ENCODE data around the gene LRRC32.

The LRRC32 gene

DNA sequence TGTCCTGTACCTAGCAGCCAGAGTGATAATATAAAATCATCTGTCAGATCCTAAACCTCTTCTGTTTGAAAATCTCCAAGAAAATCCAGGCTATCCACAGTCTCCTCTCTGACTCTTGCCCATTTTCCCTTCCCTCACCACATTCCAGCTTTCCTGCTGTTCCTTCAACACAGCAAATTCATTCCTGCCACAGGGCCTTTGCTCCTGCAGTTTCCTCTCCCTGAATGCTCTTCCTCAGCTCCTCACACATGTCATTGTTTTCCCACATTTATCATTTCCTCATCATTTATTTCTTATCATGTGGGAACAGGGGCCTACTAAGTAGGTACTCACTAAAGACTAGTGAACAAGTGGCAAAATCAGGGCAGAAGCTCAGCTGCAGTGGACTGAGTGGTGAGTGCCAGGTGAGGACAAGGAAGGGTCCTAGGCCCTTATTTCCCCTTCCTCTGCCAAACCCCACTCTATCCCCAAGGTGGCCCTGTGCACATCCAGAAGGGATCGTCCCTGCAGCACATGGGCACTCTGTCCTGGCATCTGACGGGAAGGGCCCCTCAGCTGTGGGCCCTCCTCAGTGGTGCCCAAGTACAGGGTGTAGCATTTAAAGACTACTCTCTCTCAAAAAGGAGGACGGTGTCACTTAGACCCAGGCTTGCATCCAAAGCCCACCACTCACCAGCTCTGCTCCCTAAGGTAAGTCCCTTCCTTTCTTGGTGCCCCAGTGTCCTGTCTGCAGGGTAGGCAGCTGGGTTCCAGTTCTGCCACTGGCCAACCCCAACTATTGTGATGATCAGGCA lies 2.0 kb downstream of the LRRC32 start:
- peaks cover 41% of the 10 kb centered on the region for H3K27me3 Mint-ChIP-seq (ENCODE audit: low read depth)
- H3K9me3 Mint-ChIP-seq = no peaks in the 10 kb centered on the region
- TF ChIP-seq, protein P1, sequence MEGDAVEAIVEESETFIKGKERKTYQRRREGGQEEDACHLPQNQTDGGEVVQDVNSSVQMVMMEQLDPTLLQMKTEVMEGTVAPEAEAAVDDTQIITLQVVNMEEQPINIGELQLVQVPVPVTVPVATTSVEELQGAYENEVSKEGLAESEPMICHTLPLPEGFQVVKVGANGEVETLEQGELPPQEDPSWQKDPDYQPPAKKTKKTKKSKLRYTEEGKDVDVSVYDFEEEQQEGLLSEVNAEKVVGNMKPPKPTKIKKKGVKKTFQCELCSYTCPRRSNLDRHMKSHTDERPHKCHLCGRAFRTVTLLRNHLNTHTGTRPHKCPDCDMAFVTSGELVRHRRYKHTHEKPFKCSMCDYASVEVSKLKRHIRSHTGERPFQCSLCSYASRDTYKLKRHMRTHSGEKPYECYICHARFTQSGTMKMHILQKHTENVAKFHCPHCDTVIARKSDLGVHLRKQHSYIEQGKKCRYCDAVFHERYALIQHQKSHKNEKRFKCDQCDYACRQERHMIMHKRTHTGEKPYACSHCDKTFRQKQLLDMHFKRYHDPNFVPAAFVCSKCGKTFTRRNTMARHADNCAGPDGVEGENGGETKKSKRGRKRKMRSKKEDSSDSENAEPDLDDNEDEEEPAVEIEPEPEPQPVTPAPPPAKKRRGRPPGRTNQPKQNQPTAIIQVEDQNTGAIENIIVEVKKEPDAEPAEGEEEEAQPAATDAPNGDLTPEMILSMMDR (IDR thresholded peaks at IDR 0.05; ENCODE audit: unreplicated experiment in 3 of 3) = no peak
- no peaks in the 10 kb centered on the region for H3K36me3 Mint-ChIP-seq (ENCODE audit: low read depth)
- peaks cover 57% of the 10 kb centered on the region for H3K4me1 Mint-ChIP-seq
- H3K27ac Mint-ChIP-seq = peak overlapping the region in 2 of 3 experiments; percentile 41 to 73
- H3K4me3 Mint-ChIP-seq = peak overlapping the region; percentile 79 to 86 (median 83)

DNA sequence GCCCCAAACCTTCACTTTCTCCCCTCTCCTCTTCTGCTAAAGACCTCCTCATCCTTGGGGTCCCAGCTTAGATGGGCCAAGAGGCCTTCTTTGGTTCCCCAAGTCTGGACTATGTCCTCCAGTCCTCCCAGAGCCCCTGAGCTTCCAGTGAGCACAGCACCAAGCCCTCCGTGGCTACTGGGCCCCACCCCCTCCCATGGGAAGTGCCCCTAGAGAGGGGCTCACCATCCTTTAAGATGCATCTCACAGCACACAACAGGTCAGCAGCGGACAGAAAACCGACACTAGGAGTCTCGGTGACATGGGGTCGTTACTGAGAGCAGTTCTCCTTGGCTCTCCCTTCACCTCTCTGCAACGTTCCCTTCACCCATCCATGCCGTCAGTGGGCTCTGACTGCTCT lies 2.7 kb downstream of the LRRC32 start:
- Mint-ChIP-seq H3K4me1 (peaks cover 54% of the 10 kb centered on the region), H3K4me3 (peak overlapping the region; percentile 34 to 46 (median 37)), H3K9me3 (no peaks in the 10 kb centered on the region), H3K27me3 (ENCODE audit: low read depth) (peaks cover 36% of the 10 kb centered on the region), H3K27ac (peak overlapping the region in 2 of 3 experiments; percentile 41 to 52), H3K36me3 (ENCODE audit: low read depth) (no peaks in the 10 kb centered on the region)
- TF ChIP-seq, protein P1 (IDR thresholded peaks at IDR 0.05; ENCODE audit: unreplicated experiment in 3 of 3) = no peak

DNA sequence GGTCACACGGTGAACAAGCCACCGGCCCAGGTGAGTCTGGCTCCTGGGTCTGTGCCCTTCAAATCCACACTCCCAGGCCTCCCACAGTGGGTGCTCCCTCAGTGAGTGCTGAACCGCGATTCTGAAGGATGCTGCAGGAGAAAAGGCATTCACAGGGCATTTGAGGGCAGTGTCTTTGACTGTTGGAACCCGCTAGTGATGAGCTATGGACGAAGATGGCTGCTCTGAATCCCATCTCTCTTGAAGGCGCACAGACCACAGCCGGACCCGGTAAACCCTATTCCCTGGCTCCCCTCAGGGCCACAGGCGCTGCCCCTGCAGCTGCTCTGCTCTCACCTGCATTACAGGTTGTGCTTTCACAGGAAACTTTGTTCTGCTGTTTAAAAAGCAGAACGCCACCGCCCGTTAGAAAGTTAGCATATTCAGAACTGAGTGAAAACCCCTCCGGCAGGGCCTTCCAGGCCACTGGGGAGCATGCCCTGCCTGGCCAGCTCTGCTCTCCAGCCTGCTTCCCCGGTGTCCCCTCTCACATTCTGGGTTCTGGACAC lies 3.2 kb downstream of the LRRC32 start:
- Mint-ChIP-seq H3K27me3 (ENCODE audit: low read depth) (peaks cover 35% of the 10 kb centered on the region), H3K36me3 (ENCODE audit: low read depth) (no peaks in the 10 kb centered on the region), H3K4me3 (peak overlapping the region in 2 of 3 experiments; percentile 34 to 37), H3K27ac (peak overlapping the region in 2 of 3 experiments; percentile 41 to 52), H3K9me3 (no peaks in the 10 kb centered on the region), H3K4me1 (peaks cover 57% of the 10 kb centered on the region)
- TF ChIP-seq, protein P1 (IDR thresholded peaks at IDR 0.05; ENCODE audit: unreplicated experiment in 3 of 3) = no peak

DNA sequence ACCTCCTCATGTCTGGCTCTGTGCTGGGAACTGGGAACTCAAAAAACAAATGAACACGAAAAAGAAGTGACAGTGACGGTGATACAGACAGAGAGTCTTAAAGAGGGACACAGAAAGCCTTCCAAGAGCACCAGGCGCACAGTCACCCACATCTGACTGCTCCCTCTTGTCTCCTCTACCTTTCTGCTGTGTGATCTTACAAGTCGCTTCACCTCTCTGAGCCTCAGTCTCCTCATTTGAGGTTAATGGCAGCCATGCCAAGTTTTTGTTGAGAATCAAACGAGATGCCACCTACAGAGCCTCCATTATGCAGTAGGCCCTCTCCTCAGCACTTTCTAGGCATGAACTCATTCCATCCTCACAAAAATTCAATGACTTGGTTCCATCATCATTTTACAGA lies 3.7 kb downstream of the LRRC32 start:
- Mint-ChIP-seq H3K9me3 (no peaks in the 10 kb centered on the region), H3K36me3 (ENCODE audit: low read depth) (no peaks in the 10 kb centered on the region), H3K27me3 (ENCODE audit: low read depth) (peaks cover 35% of the 10 kb centered on the region), H3K4me1 (peaks cover 61% of the 10 kb centered on the region), H3K27ac (peak overlapping the region in 2 of 3 experiments; percentile 41 to 50), H3K4me3 (peak overlapping the region in 1 of 3 experiments; percentile 17)
- TF ChIP-seq, protein P1 (IDR thresholded peaks at IDR 0.05; ENCODE audit: unreplicated experiment in 3 of 3) = no peak

DNA sequence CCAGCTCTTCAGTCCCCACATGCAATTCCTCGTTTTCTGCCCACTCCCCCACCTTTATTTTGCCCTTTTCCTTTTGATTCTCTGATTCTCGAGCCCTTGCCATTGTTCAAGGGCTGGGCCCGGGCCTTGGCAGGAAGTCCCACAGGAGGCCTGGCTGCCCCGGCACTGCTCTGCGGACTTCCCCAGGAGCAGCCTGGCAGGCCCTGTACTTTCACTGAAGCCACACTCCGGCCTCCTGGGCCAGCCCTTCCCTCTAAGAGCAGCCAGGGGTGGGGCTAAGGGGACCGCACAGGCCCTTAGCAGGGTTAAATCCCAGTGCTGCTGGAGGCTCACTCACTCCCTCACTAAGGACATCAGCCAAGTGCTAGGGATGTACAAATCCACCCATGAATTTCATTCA lies 4.1 kb downstream of the LRRC32 start:
- H3K4me3 Mint-ChIP-seq = peak overlapping the region in 1 of 3 experiments; percentile 17
- peaks cover 36% of the 10 kb centered on the region for H3K27me3 Mint-ChIP-seq (ENCODE audit: low read depth)
- H3K36me3 Mint-ChIP-seq (ENCODE audit: low read depth) = no peaks in the 10 kb centered on the region
- peaks cover 61% of the 10 kb centered on the region for H3K4me1 Mint-ChIP-seq
- no peaks in the 10 kb centered on the region for H3K9me3 Mint-ChIP-seq
- TF ChIP-seq, protein P1 (IDR thresholded peaks at IDR 0.05; ENCODE audit: unreplicated experiment in 3 of 3) = no peak
- peak overlapping the region in 2 of 3 experiments; percentile 41 to 50 for H3K27ac Mint-ChIP-seq

Data from nephron (organoid).